ENCODE measurements around the gene TRAM2. TPM values are rescaled to one million over a fixed set of nuclear protein-coding genes. Genes with fewer than 3 reads are reported as not detected.

TRAM2 gene
- total and polyA plus RNA-seq, 10 of the 15 experiments (the other 5 are each of a cell fraction or from before 2014, with no cell fraction given) = 2.5 to 15.0 (median 11.0) TPM

DNA sequence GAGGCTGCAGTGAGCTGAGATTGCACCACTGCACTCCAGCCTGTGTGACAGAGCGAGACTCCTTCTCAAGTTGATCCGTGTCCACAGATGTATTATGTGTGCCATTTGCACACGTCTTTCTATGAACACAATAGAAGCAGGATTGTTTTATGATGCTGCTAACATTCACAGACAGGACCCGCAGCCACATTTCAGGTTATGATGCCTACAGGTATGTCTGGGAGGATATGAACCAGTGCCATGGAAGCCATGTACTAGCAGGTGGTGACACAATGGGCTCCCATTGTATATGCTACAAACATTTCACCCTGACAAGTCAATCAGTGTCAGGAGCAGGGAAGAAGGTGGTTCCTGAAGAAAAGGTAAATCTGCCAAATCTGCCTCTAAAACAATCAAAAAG, 4.3 kb downstream of the TRAM2 start (continued):
- TF ChIP-seq ATF7 (IDR thresholded peaks at IDR 0.05; ENCODE audit: low read depth) = no peak
- TF ChIP-seq, protein P1, sequence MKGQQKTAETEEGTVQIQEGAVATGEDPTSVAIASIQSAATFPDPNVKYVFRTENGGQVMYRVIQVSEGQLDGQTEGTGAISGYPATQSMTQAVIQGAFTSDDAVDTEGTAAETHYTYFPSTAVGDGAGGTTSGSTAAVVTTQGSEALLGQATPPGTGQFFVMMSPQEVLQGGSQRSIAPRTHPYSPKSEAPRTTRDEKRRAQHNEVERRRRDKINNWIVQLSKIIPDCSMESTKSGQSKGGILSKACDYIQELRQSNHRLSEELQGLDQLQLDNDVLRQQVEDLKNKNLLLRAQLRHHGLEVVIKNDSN (IDR thresholded peaks at IDR 0.05; ENCODE audit: borderline replicate concordance, extremely low read length, insufficient read depth, low read depth, low read length) = no peak
- TF ChIP-seq ZNF384 (IDR thresholded peaks at IDR 0.05; ENCODE audit: borderline replicate concordance, low read depth, low read length) = no peak

DNA sequence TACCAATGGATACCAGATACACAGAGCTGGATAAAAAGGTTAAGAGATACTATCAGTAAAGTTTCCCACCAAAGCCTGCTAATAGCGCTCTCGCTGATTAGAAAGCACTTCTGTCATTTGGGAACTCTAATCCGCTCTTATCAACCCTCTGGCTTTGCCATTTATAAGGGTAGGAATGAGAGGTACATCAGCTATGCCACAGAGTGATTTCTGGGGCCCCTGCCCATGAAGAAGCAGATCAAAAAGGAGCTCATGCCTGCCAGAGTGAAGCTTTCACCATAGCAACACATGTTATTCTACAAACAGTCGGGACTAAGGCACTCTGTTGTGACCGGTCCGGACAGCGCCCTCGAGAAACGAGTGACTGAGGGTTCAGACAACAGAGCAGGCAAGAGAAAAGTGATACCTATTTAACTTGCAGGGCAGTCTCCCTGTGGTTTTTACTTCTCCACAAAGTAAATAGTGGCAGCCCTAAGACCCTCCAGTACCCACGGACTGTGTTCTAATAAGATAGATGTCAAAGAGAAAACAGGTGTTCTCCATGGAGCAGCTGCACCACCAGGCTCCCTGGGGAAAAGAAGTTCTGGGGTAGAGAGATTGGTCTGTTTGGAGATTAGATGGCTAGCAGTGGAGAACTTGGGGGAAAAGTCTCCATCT, 5.6 kb downstream of the TRAM2 start:
- BruUV-seq (replicated peaks) = no TSS peak
- in situ Hi-C loops (cut with MboI) = loop anchor here (10.0 kb wide), 1 partner anchor 286 kb away; the partner anchor contains the start of gene MCM3
- Histone ChIP-seq H3K27ac (ENCODE audit: control insufficient read depth, insufficient read depth) (no peak overlapping the region), H3K79me2 (ENCODE audit: control insufficient read depth, insufficient read depth, low read length) (peaks cover 69% of the 10 kb centered on the region), H3K4me2 (ENCODE audit: control insufficient read depth, insufficient read depth) (peak overlapping the region; percentile 7; the same call in 1 of the 2 replicates), H3K36me3 (ENCODE audit: control insufficient read depth in 2 of 2, insufficient read depth in 2 of 2, low read length in 1 of 2) (no peaks in the 10 kb centered on the region; a peak in 2 of 4 replicates), H3K9me3 (replicated peaks; ENCODE audit: control insufficient read depth, insufficient read depth, low read length) (no peaks in the 10 kb centered on the region), H3K4me1 (ENCODE audit: control insufficient read depth, insufficient read depth, low read length) (peaks cover 38% of the 10 kb centered on the region), H3K27me3 (replicated peaks in 1 of 2; ENCODE audit: control insufficient read depth in 2 of 2, insufficient read depth in 2 of 2, low read length in 1 of 2) (no peaks in the 10 kb centered on the region), H3K4me3 (no peak overlapping the region), H3K9ac (ENCODE audit: control insufficient read depth, insufficient read depth, low read length) (no peak overlapping the region), H2AFZ (ENCODE audit: control insufficient read depth, low read depth, low read length) (no peak overlapping the region), H4K20me1 (ENCODE audit: control insufficient read depth, insufficient read depth) (no peaks in the 10 kb centered on the region)
- ChIA-PET RAD21 (ENCODE audit: unreplicated experiment) (interaction anchor here (1.2 to 1.3 kb wide), 2 partner anchors 77 to 82 kb away, joined by 3 to 4 read pairs; no protein-coding TSS in a partner anchor), CTCF (interaction anchor here (1.4 kb wide), 2 partner anchors 22 to 72 kb away, joined by 3 to 5 read pairs; no protein-coding TSS in a partner anchor), POLR2A (interaction anchor here (1.5 kb wide), 1 partner anchor 15 kb away, joined by 5 read pairs; no protein-coding TSS in a partner anchor), SMC1A (ENCODE audit: uncharacterized antibody, unreplicated experiment) (interaction anchor here (0.8 to 2.9 kb wide), 6 partner anchors 23 to 148 kb away, joined by 3 to 8 read pairs (median 3); no protein-coding TSS in a partner anchor)
- FAIRE-seq (no peak), ATAC-seq (no peak), DNase-seq (ENCODE audit: low read depth, low spot score) (no peak)
- TF ChIP-seq, protein P2, sequence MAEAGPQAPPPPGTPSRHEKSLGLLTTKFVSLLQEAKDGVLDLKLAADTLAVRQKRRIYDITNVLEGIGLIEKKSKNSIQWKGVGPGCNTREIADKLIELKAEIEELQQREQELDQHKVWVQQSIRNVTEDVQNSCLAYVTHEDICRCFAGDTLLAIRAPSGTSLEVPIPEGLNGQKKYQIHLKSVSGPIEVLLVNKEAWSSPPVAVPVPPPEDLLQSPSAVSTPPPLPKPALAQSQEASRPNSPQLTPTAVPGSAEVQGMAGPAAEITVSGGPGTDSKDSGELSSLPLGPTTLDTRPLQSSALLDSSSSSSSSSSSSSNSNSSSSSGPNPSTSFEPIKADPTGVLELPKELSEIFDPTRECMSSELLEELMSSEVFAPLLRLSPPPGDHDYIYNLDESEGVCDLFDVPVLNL (IDR thresholded peaks at IDR 0.05; ENCODE audit: low read depth, low read length) = no peak
- TF ChIP-seq POLR2AphosphoS2 (IDR thresholded peaks at IDR 0.05; ENCODE audit: low read depth, low read length) (no peak), NFYB (IDR thresholded peaks at IDR 0.05; ENCODE audit: insufficient read depth, low read depth, low read length) (no peak), MEF2B (IDR thresholded peaks at IDR 0.05; ENCODE audit: partially characterized antibody, poor library complexity, severe bottlenecking) (no peak), EZH2 (IDR thresholded peaks at IDR 0.05; ENCODE audit: borderline replicate concordance, control insufficient read depth, low read depth, low read length) (no peak), EGR1 (IDR thresholded peaks at IDR 0.05; ENCODE audit: borderline replicate concordance in 1 of 2, low read depth in 2 of 2, low read length in 2 of 2) (no peak), MYB (IDR thresholded peaks at IDR 0.05; ENCODE audit: borderline replicate concordance, low read depth, low read length) (no peak), YY1 (IDR thresholded peaks at IDR 0.05; ENCODE audit: low read depth, low read length) (no peak), TCF7 (IDR thresholded peaks at IDR 0.05; ENCODE audit: borderline replicate concordance) (no peak)
- TF ChIP-seq, protein P3, sequence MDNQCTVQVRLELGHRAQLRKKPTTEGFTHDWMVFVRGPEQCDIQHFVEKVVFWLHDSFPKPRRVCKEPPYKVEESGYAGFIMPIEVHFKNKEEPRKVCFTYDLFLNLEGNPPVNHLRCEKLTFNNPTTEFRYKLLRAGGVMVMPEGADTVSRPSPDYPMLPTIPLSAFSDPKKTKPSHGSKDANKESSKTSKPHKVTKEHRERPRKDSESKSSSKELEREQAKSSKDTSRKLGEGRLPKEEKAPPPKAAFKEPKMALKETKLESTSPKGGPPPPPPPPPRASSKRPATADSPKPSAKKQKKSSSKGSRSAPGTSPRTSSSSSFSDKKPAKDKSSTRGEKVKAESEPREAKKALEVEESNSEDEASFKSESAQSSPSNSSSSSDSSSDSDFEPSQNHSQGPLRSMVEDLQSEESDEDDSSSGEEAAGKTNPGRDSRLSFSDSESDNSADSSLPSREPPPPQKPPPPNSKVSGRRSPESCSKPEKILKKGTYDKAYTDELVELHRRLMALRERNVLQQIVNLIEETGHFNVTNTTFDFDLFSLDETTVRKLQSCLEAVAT (IDR thresholded peaks at IDR 0.05) = no peak
- TF ChIP-seq, protein P1 (IDR thresholded peaks at IDR 0.05; ENCODE audit: borderline replicate concordance, extremely low read length, insufficient read depth, low read depth, low read length) = no peak
- WGBS (ENCODE audit: insufficient coverage, insufficient replicate concordance, low lambda C conversion rate, missing lambda C conversion rate) = 72% methylated on average over 10 of the region's 10 CpGs
- intact Hi-C loops (cut with micrococcal nuclease; ENCODE audit: unreplicated experiment) = no loop called here
